ENCODE measurements around the gene CD3D.

DNA sequence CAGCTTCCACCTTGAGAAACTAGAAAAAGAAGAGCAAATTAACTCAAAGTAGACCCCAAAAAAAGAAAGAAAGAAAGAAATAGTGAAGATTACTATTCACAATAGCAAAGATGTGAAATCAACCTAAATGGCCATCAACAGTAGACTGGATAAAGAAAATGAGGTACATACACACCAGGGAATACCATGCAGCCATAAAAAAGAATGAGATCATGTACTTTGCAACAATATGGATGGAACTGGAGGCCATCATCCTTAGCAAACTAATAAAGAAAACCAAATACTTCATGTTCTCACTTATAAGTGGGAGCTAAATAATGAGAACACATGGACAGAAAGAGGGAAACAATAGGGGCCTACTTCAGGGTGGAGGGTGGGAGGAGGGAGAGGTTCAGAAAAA, 13.8 kb downstream of the CD3D start:
- TF ChIP-seq POLR2AphosphoS5 (IDR thresholded peaks at IDR 0.05; ENCODE audit: low read depth, low read length) (no peak), POLR2A (IDR thresholded peaks at IDR 0.05; ENCODE audit: low read depth, low read length) (no peak), TAF1 (IDR thresholded peaks at IDR 0.05; ENCODE audit: borderline replicate concordance, low read depth, low read length) (no peak)
